HG03354 (cell line): Measurements from ENCODE around the gene AUTS2.
"Not testable (repeated sequence)": the region's sequence is repeated elsewhere in the genome, so short reads cannot be mapped to it uniquely, and the experiment has no call there.

ENCODE experiments used
- ATAC-seq: cut with Tn5 transposase; IDR thresholded peaks from one replicate; pipeline ENCODE4 v1.9.1; 2021; ENCODE audit warnings: mild to moderate bottlenecking; ENCODE audit not compliant: unreplicated experiment, poor library complexity, severe bottlenecking

Gene AUTS2

DNA sequence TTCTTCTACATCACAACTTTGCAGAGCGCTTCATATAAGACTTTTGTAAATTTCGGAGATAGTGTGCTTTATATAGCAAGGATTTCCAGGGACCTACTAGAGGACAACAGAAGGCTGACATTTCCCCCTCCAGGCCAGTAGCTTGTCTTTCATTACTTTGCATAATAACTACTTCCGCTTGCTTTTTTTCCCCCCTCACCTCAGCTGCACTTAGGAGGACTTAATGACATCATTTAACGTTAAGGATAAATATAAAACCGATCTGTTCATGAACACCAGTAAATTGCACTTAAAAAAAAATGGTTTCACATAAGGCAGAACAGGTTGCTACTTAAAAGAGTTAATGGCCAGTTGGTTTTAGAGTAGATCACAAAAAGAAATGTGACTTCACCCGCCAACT is 172.3 kb downstream of the AUTS2 start:
- ATAC-seq, result no peak

DNA sequence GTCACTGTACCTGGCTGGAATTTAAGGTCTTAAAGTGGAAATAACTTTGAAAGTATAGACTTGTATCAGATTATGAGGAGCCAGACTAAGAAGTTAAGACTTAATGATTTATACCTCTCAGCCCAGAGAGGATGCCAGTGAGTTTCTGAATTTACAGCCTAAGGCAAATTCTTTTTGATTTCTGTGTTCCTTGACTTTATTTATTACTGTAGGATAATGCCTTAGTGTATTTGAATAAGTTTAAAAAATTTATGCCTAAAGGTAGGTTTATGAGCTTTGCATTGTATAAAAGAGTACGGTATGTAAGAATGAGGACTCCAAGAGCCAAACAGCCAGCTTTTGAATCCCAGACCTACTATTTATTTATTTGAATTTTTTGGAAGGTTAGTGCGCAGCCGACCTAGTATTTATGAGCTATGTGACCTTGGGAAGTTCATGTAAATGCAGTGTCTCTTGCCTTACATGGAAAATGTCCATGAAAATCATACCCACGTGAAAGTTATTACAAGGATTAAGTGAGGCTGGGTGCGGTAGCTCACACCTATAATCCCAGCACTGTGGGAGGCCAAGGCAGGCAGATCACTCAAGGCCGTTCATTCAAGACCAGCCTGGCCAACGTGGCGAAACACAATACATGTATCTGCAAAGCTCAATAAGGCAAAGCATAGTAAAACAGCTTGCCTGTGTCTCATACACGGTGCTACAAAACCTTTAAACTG is 174.6 kb downstream of the AUTS2 start:
- ATAC-seq, result no peak

DNA sequence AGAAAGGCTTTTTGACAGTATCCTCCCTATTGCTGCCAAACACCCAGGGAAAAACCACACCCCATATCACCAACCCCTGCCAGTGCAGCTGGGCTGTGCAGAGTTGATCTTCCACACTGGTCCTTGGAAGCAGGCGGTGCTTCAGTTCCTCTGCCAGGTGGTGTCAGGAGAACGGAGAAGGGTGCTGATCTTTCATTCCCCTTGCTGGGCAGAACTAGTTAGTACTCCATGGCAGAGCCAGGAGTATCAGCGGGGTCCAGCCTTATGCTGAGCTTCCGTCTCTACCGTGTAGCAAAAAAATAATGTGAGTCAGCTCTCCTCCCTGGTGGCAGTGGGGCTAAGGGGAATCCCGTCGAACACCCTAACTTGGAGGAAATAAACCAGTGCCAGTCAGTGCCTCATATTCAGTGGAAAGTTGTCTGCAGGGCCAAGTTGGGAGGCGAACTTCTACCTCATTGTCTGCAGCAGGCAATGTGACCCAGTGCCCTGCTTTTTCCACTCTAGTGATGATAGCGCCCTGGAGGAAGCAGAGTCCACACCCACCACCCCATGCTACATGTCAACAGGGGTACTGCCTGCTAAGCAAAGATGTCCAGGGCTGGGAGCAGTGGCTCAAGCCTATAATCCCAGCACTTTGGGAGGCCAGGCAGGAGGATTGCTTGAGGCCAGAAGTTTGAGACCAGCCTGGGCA is 175.4 kb downstream of the AUTS2 start:
- ATAC-seq, result no peak

DNA sequence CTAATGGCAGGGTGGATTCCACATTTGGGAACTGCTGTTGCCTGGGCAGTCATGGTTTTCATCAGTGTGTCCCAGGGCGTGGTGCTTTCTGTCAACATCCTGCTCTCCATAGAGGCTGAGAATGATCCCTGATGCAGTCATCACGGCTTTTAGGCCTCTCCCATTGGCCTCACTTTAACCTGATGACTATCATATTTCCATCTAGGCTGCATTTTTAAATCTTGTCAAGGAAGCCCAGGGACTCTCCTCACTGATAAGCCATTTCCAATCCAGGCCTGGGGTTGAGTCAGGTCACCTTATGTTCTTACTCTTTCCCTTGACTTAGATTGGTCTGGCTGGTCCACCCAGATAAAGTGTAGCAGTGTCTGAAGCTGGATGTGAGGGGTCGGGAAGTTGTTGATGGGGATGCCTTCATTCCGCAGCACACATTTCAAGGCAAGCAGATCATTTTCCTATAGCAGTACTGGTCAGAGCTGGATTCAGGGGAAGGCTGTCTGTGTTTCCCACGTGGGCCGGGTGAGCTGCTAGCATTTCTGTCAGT is 177.0 kb downstream of the AUTS2 start:
- ATAC-seq, result no peak

DNA sequence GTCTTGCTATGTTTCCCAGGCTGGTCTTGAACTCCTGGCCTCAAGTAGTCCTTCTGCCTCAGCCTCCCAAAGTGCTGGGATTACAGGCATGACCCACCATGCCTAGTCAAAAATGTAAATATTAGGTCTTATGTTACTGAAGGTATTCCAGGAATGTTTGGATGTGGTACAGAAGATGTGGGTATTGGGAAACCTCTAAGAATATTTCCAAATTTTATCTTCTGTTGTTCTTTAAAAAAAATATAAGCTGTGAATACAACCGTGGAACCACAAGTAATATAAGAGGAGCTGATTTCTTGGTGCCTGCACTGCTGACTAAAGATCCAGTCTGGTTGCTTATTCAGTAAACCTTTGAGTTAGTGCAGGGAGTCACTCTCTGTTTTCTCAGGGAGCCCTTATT is 178.3 kb downstream of the AUTS2 start:
- ATAC-seq, result no peak

DNA sequence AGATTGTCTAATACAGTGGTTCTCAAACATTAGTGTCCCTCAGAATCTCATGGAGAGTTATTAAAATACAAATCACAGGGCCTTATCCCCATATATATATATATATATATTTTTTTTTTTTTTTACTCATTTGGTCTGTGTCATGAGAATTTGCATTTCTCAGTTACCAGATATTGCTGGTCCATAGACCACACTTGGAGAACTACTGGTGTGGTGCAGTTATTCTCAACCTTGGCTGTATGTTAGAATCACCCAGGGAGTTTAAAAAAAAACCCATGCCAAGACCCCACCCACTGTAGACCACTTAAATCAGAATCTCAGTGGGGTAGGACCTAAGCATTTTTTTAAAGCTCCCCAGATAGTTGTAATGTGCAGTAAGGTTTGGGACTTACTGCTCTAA is 179.9 kb downstream of the AUTS2 start:
- ATAC-seq, result no peak

DNA sequence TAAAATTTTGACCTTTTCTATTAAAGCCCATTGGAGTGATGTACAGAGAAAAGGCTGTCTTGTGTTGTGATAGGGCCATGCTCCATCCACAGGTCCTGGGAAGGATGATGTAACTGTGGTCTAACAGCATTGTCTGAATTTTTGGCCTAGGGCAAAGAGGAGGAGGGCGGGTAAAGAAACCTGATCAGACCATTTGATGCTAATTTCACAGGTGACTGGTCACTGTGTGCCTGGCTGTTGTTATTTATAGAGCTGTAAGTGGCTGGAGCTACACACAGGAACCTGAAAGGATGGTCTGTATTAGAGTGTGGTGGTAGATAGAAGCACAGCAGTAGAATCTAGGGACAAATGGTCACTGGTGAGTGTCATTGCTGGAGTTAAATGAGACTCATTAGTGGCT is 182.1 kb downstream of the AUTS2 start:
- ATAC-seq, result no peak

DNA sequence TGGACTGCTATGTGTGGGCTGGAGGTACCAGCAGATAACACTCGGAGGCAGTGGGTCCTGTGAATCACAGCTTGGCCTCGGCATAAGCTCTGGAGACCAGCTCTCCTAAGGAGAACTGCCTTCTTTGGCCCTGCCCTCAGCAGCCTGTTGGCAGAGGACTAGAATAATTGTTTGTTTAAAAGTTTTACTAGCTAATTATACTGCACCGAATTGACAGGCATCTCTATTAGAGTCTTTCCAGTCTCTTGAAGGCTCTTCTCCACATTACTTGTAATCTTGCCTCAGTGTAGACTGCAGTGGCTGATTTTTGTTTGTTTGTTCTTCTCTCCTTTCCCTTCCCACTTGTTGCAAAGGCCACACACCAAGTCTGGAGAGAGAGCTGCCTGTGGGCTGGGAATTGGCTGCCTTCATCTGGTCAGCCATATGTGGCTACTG is 183.2 kb downstream of the AUTS2 start:
- ATAC-seq, result no peak

DNA sequence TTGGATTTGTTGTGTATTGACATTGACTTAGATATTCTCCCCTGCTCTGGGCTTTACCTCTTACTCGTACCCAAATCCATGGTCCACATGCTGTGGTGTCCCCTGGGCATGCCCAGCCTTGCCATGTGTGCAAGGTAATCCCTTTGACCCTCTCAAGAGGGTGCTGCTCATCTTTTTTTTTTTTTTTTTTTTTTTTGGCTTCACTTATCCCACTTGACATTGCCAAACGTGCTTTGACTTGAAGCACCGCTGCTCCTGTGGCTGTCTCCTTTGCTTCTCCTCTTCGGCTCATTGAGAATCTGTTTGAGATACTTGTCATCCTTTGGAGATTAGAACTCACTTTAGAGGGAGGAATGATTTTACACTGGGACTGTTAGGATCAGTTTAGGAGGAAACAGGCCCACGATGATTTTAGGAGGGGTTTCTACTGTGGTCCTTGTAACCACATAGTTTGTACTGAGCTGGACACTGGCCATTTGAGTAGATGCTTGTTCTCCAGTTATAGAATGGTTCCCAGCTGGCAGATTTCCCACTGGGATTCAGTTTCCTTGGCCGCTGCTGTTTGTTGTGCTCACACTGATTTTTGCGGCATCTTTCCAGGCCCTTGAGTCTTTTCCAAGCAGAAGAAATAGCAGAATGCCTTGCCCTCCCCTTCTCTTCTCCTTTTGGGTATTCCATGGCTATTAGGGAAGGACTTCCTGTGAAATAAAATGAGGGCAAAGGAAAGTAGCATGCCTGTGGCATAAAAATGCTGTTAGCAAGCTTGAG is 184.8 kb downstream of the AUTS2 start:
- ATAC-seq, result no peak

DNA sequence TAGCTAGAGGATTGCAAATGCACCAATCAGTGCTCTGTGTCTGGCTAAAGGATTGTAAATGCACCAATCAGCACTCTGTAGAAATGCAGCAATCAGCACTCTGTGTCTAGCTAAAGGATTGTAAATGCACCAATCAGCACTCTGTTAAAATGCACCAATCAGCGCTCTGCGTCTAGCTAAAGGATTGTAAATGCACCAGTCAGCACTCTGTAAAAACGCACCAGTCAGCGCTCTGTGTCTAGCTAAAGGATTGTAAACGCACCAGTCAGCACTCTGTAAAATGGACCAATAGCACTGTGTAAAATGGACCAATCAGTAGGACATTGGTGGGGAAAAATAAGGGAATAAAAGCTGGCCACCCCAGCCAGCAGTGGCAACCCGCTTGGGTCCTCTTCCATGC is 187.9 kb downstream of the AUTS2 start:
- ATAC-seq, result not testable (repeated sequence)

DNA sequence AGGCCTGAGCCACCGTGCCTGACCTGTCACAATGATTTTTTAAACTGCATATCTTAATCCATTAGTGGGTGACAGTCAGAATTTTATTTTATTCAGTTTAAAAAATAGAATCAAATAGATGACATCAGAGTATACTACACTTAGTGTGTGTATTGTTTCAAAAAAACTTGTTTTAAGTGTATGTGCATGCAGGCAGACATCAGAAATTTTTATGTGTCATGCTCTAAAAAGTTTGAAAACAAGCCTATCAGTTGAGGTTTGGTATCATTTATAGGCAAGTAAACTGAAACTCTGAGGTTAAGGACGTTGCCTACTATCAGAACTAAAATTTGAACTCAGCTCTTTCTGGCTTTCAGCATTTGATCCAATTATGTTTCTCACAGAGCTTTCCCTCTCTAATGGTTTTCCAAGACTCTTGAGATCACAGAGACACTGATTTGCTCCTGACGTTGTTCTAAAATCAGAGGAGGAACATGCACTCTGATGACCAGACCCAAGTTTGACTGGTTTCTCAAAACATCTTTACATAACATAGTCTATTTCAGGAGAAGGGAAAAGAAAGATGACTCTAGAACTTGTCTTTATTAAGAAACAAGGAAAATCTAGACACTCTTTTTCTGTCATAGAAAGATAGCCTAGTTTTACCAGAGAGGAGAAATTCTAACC is 188.6 kb downstream of the AUTS2 start:
- no peak for ATAC-seq

DNA sequence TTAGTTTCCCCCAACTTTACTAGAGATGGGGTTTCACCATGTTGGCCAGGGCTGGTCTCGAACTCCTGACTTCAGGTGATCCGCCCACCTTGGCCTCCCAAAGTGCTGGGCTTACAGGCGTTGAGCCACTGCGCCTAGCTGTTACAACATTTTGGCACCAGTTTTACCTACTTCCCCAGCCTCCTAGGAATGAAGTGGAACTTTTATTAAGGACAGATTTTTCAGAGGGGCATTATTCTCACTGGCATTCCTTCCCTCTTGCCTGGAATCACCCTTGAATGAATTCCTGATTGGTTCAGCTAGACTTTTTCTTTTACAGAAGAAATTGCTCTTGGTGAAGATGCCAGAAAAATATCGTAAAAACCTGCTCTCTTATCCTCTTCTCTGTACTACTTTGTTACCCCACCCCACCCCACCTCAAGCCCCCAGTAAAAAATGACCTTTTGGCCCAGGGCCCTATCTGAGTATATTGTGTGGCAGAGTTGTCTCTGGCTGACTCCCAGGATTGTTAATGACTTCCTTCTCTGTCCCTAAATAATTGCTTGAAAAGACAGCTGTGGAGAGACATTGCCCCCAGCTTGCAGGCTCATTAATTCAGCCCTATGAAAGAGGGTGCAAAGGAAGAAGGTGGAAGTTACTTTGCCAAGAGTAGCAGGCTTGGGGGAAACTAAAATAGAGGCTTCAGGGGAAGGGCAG is 189.6 kb downstream of the AUTS2 start:
- no peak for ATAC-seq

DNA sequence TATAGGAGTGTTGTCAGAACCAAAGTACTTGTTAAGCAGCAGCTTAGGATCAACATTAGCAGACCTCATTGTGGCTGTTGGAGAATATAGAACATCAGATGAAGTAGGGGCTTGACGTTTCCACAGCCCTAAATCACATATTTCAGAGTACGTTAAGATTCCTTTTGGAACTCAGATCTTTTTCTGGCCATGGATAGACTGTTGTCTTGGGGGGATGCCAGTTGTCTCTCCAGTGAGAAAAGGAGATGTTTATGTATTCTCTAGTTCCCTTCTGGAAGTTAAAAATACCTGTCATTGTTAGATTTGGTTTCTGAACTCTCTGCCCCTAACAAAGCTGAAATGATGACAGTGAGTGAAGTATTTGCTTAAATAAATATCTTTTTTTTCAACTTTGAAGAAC is 191.3 kb downstream of the AUTS2 start:
- no peak for ATAC-seq

DNA sequence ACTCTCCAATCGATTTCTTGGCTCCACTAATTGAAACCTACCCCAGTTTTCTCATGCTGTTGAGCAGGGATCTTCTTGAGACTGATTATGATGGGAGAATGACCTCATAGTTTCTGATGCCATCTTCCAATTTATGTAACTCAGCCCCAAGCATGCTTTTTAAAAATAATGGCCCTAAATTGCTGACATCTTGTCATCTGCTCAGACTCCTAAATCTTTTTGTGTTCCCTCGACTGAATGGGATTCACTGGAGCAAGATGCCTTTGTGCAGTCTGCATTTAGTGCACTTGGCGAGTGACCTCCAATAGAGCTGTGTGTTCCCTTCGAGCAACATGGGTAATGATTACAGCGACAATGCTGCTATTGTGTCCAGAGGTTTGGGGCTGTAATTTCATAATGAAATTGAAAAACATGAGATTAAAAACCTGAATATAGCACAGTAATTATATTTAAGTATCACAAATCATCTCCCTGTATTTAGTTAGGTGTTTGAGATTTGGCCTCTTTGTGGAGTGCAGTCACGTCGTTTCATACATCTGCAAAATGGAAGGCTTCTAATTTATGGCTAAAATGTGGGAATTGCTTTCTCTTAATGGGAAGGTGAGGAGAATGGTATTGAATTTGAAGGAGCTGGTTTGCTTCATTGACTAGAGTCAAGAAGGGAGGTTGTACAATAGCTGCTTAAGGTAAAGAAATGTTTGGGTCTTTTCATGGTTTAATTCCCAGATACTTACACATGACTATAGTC is 192.9 kb downstream of the AUTS2 start:
- ATAC-seq, result no peak

DNA sequence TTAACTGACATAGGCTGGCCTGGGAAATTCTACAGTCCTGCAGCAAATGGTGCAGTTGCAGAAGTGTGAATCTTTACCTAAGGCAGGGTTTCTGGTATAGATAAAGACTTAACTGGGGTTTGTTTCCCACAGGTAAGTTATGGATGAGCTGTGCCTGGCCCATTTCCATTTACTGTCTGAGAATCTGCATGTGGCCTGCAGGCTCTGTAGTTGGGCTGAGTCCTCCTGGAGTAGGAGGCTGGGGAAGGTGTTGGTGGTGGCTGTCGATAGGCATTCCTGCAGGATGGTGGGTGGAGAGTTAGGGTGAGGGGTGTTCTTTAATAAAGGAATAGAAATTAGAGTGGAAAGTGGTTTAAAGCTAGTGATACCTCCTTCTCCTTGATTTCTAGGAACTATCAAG is 193.5 kb downstream of the AUTS2 start:
- no peak for ATAC-seq

DNA sequence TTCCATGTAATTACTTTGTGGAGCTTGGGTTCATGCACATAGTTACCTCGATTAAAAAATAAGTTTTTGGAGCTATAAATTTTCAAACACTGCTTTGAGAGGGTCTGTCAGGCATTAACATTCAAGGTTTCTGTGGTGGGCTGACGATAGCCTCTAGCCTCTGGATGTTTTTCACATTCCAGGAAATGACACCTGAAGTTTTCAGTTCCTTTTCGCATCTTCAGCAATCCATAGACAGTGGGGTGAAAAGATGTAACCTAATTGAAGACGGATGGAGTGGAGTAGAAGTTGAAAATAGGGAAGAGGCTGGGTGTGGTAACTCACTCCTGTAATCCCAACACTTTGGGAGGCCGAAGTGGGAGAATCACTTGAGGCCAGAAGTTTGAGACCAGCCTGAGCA is 197.7 kb downstream of the AUTS2 start:
- ATAC-seq, result no peak

DNA sequence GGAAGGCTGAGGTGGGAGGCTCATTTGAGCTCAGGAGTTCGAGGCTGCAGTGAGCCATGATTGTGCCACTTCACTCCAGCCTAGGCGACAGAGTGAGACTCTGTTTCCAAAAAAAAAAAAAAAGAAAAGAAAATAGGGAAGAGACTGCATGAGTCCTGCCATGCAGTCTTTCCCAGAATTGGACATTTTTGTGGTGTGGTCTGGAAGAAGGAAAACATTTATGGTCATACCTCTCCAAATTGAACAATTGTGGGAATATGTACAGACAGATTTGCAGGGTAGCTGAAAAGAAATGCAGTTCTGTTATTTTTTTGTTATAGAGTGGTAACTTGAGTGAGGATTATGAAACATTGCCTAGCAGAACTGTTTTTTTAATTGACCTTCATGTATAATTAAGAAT is 198.1 kb downstream of the AUTS2 start:
- no peak for ATAC-seq

DNA sequence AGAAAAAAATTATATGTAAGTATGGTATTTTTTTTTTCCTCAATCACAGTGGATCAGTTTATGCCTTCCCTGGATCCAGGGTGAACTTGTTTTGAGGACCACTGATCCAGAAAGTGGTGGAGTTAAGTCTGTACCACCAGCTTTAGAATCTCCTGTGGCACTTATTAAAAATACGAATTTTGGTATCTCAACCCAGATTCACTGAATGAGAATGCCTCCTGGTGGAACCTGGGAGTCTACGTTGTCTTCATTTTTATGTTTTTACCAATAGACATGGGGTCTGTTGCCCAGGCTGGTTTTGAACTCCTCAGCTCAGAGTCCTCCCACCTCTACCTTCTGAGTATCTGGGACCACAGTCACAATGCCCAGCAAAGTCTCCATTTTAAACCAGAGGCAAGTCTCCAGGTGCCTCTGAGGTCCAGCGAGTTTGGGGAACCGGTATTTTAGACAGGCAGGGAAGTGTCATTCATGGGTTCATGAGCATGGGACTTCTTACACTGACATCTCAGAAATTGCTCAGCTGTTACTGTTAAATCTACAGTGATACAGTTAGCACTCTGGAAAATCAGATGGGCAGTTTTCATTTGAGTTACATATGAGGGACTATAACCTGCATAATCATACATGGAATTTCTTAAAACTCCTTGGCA is 200.9 kb downstream of the AUTS2 start:
- no peak for ATAC-seq
